Measurements from ENCODE around the gene MED12L.

MED12L gene

DNA sequence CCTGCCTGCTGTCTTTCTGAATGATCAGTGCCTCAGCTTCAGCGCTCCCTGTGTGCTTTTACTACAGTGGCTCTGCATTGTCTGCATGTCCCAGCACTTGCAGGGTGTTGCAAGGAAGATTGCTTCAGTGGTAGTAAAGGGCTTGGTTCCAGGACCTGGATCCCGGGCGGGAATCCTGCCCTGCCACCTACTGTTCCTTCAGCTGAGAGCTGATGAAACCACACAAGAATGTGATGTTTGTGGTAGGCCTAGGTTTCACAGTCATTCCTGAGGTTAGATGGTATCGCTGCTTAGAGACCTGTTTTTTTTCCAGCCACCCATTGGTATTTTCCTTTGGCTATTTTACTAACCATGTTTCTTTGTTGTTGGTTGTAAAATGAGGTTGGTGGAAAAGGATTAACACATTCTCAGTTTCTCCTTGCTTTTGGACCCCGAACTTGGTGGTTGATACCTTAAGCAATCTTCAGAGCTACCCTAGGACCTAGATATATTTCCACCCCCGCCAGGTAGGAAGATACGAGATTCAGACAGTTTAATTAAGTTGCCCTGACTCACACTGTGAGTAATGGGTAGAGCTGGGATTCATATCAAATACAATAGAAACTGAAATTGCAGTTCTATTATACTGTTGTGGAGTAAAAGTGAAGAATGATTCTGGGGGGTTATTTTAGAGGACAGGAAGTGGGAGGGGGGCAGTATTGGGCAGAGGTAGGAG is 219.8 kb downstream of the MED12L start:
- DNase-seq: no peak

DNA sequence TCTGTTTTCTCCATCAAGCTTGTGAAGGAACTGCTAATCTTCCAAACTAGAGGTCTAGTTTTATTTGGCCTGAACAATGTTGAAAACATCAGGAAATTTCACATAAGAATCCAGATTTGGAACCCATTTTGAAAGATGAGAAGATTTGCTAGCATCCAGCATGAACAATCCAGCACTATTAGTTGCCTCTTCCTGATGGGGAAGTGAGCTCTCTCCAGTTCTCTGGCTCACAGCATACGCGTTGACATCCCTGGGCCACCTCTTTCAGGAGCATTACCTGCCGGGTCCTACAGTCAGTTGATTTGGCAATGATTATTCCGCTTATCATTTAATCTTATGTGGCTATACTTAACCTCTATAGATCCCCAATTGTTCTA is 220.3 kb downstream of the MED12L start:
- no peak for DNase-seq

DNA sequence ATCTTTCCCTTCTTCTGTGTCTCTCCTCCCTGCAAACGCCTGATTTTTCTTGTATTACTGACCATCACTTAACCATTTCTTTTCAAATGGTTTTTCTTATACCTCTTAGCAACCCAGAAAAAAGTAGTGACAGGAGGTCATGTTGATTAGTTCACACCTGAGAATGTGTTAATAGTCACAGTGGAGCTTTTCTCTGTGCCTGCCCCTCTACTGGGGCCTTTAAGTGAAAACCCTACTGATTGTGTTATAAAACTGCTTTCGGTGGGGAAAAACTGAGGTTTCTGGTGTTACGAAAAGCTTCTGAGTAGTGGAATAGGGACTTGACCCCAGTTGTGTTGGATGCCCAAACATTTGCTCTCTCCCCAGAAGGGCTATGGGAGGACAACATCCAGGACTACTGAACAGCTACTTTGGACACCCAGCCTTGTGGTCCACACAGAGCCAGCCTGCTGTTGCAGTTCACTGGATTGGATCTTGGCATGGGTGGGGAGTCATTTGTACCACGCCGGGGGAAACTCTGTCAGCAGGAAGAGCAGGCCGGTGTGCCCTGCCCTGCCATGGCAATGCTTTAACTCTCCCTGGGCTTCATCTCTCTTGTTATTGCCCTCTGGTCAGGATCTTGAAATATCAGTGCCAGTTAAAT is 220.8 kb downstream of the MED12L start:
- no peak for DNase-seq

DNA sequence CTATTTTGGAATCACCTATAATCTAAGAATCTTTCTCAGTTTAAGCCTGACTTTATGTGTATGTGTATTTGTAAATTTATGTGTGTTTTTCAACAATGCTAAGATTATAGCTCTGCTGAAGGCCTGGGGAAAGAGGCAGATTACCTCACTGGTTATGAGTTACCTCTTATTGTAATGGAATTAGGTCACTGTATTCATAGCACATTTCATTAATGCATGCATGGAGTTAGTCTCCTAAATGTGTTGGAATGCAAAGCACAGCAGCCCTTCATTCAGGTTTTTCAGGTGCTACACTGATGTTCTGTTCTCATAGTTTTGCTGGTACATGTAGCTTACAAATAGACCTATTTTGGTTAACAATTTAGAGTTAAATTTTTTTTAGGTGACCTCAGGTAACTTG is 221.7 kb downstream of the MED12L start:
- no peak for DNase-seq

DNA sequence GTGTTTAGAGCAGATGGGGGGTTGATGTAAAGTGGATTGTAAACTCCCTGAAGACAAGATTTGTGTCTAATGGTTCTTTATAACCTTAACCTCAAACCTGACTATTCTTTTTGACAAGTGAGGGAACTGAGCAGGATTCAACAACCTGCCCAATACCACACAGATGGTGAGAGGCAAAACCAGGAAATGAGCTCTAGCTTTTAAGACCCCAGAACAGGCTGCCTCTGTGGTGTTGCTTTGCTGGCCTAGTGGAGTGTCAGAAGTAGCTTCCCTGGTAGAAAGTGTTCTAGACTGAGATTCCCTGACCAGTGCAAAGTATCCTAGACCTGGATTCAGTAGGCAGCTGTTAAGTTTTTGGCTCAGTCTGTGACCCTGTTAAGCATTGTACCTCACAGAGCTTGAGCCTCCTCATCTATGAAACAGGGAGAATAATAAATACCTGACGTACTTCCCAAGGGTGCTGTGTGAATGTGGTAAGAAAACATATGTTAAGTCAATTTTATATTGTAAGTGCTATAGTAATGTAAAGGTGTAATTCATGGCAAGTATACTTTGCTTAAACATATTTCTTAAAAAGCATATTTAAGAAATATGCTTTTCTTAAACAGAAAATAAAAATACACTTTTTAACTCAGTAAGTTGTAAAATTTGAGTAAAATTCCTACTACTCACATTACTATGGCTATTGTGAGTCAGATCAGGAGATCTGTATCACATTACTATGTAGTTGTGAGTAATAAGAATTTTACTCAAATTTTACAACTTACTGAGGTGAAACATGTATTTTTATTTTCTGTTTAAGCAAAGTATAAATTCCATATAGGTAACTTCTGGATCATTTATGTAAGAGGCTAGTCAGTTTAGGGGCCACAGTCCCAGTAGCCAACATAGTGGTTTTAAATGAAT is 222.4 kb downstream of the MED12L start:
- DNase-seq: no peak

DNA sequence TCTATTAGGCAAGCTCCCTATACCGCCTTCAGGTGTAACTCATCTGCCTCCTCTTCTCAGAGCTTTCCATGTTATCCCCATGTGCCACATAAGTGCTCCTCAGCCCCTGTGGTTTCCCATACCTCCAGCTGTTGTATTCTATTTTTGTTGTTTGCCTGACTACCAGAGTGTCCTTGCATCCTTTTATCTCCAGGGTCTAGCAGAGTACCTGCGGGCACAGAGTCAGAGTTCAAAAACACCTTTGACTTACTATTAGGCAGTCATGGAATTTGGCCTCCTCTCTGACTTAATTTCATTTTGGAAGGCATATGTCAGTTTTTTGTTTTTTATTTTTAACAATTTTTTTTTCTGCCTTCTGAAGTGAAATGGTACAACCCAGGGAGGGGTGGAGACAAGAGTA is 224.1 kb downstream of the MED12L start:
- no peak for DNase-seq

DNA sequence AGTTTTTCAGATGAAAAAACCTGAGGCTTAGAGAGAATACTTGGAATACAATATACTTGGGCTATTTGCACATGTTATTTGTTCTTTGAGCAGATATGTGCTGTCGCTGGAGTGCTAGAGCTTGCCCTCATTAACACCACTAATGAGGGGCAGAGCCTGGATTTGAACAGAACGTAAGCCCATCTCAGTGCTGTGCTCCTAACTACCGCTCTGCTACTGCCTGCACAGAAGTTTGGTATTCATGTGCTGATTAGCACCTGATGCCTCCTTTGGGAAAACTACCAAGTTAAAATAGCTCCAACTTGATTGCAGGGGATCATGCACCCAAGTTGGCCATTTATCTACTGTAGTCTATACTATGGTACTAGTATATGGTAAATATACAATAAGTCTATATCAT is 227.5 kb downstream of the MED12L start:
- DNase-seq: no peak

DNA sequence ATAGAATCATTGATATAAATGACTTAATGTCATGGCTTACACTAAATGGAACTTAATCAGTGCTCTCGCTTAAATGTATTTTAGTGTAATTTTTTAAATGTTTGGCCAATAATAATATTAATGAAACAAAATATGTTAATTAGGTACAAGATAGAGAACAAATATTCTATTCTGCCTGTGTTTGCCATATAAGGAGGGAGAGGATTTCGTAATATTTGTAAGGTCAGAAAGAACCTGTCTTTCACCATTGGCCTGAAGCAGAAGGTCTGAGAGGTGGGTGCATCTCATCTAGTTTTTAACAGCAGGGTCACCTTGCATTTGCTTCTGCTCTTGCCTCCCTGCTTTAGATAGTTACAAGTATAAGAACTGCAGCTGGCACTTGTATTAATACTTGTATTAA is 228.7 kb downstream of the MED12L start:
- DNase-seq: no peak

DNA sequence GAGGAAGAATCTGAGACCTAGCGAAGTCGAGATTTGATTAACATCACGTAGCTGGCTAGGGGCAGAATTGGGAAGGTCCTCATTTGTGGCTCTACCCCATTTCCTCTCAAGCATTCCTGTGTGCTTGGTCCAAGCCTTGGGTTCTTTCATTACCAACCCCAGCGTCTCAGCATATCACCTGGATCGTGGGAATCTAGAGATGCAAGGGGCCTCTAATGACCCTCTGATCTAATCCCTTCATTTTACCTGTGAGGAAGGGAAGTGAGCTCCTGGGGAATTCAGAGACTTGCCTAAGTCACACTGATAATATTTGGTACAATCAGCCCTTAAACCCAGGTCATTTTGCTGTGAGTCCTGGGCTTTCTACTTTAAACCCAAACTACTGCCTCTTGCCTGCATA is 229.1 kb downstream of the MED12L start:
- no peak for DNase-seq

DNA sequence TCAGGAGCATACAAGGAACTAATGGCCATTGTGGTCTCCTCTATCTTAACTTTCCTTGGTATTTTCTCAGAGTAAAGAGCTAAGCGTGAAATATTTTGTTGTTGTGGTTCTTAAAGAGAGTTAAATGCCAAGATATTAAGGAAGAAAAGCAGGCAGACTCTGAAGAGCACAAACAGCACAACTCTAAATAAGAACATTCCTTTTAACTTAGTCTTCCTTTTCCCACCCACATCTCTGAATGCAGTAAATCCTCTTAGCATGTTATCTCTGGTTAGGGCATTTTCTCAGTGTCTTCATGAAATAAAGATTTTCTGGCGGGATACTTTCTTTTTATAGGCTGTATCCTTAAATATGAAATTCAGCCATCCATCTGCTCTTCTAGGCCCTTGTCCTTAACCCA is 229.7 kb downstream of the MED12L start:
- DNase-seq: no peak

DNA sequence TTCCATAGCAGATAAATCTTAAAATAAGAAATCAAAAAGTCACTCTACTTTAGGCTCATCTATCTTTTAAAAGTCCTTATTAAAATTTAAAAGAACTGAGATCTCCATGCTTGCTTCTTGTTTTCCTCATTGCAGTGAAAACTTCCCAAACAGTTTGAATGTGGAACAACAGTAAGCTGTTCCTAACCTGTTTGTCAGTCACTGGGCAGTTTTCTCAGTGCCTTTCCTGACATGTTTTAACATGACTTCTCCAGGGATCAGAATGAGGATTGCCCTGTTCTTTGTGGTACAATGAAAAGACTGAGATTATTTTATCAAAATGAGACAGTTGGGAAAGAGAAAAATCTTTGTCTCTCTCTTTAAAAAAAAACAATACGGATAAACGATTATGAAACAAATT is 230.4 kb downstream of the MED12L start:
- DNase-seq: no peak

DNA sequence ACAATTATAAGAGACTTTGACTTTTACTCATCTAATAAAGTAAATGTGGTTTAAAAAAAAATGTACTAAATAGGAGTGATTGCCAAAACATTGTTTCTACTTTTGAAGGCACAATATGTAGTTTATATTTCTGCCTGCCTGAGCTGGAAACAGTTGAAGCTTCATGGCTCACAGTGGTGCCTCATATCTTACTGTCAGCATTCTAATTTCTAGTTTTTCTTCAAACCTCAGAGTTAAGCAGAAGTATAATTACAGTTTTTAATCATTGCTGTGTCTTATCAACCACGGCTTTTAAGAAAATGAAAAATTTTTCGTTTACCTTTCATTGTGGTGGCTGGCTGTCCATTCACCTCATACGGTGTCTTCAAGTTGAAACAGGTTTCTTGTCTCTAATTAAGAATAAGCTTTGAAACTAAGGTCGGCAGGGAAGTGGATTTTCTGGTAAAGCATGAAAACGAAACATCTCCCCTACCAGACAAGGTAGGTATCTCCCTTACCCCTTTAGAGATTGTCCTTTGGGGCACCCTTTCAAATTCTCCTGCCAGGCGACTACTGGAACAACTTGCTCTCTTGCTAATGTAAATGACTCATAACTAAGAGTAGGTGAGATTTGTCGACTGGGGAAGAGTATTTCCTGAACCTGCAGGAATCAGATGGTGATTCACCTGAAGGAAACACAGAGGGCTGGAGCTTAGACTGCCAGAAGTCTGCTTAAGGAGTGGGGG is 231.0 kb downstream of the MED12L start, which contains the start of gene GPR87:
TSS of gene GPR87 (minus strand) at position 554 of the 725 bp plus-strand sequence. CDS start 16,720 bp downstream, outside the sequence.
- no peak for DNase-seq

DNA sequence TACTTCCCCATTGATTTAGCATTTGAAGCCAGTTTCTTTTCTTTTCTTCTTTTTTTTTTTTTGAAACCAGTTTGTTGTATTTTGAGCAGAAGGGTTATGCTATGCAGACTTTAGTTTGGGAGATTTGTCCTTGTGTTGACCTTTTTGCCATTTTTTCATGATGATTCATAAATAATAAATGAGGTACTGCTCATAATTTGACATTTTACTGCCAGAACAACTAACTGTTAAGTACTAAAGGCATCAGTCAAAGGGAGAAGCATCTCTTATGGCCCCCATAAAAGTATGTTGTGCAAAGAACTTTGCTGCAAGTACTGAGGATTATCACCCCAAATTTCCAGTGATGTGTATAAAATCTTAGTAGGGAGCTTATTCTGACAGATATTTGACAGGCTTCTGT is 232.8 kb downstream of the MED12L start:
- DNase-seq: no peak

DNA sequence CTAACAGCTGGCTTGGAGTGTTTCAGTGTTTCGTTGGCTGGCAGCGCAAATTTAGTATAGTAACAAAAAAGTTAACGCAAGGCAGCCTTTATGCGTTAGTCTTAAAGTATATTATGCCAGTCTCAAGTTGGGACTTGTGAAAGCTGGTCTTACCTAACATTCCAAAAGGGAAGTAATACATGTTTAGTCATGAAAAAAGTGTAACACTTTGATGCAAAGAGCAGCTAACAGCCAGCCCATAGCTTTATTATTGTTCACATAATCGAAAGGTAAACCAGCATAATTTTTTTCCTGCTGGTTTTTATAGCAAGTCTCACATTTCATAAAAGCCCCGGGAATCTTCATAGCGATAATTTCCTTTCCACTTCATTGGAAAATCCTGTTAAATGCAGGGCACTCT is 233.5 kb downstream of the MED12L start:
- no peak for DNase-seq

DNA sequence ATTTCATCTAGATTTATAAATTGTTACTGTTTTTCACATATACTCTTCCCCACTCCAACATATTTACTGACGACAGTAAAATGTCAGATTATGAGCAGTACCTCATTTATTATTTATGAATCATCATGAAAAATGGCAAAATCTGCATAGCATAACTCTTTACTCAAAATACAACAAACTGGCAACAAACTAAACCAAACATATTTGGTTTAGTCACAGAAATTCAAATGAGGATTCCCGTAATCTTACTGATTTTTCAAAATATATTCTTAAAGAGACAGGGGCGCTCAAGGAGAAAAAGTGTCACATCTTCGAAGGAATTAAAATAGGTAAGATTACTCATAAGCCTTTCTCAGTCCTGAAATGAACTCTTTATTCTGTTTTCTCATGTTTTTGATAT is 234.2 kb downstream of the MED12L start:
- DNase-seq: no peak

DNA sequence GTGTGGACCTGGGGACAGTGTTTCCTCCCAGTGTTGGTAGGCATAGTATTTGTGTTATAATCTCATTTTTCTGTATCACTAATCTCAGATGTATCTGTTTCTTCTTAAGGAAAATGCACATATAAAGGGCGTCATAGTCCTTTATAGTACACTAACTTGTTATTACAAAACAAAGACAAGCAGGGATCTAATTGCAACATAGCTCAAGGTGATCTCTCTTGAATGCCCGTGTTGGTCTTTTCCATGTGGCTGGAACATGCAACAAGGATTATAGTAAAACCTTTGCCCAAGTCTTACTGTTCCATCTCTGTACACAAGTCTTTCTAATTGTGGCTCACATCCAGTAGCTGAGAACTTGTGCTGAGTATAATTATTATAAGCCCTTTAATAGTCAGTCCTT is 234.7 kb downstream of the MED12L start:
- DNase-seq: no peak

DNA sequence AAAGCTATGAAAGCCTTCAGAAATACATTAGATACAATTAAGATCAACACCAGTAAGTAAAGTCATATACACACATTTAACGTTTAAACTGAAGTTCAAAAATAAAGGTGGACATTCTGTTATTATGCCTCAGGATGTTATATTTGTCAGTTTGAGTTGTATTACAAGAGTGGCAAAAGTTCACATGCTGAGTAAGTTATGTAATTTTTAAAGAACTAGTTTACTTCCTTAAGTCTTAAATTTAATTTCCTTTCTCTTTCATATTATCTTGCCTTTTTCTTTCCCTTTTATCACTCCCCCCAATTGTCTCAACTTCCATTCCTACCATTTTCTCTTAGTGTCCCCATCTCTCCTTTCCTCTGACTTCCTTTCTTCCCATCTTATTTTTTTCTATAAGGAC is 236.1 kb downstream of the MED12L start:
- DNase-seq: no peak

DNA sequence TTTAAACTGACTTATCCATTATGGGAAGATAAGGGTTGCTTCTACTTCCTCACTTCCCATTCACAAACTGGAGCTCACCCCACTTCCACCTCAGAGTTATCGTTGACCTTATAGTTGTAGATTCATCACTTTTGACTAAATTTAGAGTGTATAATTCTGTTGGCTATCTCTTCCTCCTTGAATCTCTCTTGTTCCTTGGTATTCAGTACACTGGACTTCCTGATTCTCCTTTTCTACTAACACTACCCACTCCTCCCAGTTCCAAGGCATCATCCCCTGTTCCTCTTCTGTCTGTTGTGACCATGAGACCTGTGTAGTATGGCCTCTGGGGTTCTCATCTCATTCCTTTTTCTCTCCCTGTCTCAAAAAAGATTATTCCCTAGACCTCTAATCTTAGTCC is 237.0 kb downstream of the MED12L start:
- no peak for DNase-seq

DNA sequence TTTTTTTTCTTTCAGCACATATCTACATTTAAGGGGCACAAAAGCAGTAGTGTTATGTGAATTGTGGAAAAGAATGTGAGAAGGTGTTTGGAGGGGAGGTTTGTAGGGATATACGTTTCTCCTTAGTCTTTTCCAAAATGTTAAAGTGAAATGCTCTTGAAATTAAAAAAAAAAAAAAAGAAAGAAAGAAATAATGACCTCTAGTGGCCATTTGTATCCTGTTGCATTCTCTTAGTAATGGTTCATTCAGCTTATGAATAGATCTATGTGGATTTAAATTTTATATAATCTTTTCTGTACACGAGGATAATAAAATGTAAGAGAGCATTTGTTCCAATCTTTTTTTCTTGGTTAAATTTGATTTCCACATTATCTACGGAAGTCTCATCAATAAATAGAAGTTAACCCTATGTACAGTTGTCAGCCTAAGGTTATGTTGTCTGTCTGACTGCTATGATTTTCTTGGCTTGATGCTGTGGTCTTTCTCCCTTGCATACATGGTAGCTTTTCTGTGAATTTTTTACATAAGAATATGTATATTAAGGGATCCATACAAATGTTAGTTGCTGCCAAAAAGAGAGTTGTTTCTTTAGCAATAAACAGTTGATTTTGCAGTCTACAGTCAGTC is 242.2 kb downstream of the MED12L start:
- DNase-seq: no peak

DNA sequence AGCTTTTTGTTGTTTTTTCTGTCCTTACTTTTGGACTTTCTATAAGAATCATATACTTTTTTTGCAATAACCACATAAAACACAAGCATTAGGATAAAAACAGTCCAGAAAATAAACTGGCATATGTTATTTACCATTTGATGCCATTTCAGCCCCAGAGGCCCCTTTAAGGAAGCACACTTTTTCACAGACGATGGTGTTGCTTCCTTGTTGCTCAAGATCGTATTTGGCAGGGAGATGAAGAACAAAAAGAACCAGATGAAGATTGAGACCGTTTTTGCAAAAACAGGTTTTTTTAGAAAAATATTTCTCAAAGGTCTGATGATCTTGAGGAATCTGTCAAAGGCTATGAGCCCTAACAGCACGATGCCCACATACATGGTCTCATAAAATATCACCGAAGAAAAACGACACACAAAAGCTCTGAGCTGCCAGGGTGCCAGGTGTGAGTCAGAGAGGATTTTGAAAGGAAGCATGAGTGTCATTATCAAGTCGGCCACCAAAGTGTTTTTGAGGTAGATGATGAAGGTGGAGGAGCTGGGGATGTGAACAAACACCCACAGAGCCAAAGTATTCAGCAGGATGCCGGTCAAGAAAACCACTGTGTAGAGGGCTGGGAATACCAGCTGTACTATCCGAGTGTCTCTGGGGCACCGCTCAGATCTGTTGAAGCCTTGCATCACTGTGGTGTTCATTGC is 243.0 kb downstream of the MED12L start:
- no peak for DNase-seq

DNA sequence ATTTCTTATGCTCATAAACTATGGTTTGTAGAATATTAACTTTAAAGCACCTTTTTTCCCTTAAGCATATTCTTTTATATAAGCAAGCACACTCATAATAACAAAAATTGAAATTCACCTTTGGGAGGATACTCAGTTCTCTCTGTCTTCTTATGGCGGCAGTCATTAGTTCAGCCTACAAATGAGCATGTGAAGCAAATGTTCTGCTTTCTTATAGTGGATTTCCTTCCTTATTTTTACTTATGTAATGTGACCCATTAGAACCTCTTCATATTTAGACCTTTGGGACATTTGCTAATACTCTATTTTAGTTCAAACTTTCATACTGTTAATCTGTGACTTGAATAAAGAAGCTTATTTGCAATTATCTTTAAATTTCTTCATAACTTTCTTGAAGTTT is 243.9 kb downstream of the MED12L start, which contains the start of gene P2RY13:
TSS of gene P2RY13 (minus strand) at position 187 of the 400 bp plus-strand sequence. CDS start at position 166, 21 bp downstream.
- no peak for DNase-seq

DNA sequence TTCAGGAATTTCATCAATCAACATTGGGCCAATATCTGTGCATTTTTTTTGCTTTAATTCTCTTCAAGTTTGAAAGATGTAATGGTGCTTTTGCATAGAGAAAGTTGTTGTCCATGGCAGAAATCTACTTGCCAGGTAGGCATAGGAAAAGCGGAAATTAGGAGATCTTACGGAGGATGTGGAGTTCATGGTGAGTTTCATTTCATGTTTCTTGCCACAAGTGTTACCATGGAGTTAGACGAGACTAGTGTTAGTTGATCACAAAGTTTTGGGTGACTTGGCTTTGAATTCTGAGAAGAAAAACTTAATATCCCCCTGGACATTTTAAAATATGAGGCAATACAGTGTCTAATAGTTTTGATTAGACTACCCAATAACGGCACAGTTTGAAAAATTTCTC is 244.9 kb downstream of the MED12L start:
- no peak for DNase-seq

Data from activated CD4-positive, alpha-beta T cell treated with anti-CD3 and anti-CD28 coated beads, Interleukin-2, amount 50 U/mL, for 1 hour (primary cell).